GM19397 (cell line): ENCODE measurements around the gene WDR48.
"Not testable (repeated sequence)": the region's sequence is repeated elsewhere in the genome, so short reads cannot be mapped to it uniquely, and the experiment has no call there.

ENCODE experiments used
- ATAC-seq: cut with Tn5 transposase; IDR thresholded peaks from one replicate; pipeline ENCODE4 v1.9.1; 2021; ENCODE audit warnings: mild to moderate bottlenecking, moderate library complexity; ENCODE audit not compliant: unreplicated experiment

The WDR48 gene

DNA sequence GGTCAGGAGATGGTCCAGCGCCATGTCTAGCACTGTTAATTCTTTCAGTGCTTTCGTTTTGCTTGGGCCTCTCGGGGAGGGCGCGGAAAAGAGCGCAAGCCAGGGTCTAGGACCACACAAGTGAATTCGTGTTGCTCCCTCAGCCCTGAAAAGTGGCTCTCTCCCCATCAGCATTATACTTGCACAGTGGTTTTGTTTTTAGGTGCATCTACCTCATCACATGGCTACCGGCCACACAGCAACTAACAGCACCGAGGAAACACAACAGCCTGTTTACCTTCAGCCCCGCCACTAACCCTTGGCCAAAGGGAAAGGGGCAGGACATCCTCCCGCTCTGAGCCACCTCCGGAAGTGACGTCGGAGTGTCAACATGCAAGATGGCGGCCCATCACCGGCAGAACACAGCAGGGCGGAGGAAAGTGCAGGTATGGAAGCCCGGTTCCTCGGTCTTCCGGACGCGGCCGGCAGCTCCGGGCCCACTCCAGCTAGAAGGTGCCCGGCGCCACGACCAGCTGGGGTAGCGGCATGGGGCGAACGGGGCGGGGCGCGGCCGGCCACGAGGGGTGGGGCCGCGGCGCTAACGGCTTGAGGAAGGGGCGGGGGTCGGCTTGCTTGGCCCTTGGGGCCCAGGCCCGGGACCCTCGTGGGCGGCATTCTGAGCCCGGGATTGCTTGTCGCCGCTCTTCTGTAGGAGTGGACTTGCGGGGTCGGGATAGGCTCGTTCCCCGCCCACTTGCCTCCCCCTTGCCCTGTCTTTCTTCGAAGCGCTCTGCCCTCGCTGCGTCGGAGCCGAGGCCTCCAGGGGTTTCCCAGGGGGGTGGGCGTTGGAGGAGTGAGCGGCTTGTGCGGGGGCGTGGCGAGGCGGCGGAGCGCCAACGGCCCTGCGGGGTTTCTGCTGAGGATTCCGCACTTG is at the start of gene WDR48, which contains the start of gene SCN11A:
WDR48 (plus strand) TSS at position 368 of the 913 bp plus-strand sequence; CDS start at position 378, 10 bp downstream.
SCN11A (minus strand) TSS at position 296 of the 913 bp plus-strand sequence. CDS start 101,582 bp downstream, outside the sequence.
- peak; percentile 99 for ATAC-seq

DNA sequence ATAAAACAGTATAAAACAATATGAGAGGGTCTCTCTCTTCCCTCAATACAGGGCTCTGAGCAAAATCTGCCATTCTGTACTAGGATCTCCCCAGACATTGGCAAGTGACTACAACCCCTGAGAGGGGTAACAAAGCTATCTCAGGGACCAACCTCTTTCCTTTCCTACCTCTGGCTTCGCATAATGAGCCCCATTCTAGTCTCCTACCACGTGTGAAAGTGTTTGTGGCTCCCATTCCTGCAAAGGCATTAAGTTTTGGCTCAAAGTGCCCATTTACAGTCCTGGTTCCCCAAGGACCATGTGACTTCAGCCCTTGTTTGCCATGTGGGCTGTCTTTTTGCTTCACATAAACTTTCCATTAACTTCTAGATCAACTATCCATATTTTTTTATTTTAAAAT is 46.5 kb upstream of the WDR48 start:
- no peak for ATAC-seq

DNA sequence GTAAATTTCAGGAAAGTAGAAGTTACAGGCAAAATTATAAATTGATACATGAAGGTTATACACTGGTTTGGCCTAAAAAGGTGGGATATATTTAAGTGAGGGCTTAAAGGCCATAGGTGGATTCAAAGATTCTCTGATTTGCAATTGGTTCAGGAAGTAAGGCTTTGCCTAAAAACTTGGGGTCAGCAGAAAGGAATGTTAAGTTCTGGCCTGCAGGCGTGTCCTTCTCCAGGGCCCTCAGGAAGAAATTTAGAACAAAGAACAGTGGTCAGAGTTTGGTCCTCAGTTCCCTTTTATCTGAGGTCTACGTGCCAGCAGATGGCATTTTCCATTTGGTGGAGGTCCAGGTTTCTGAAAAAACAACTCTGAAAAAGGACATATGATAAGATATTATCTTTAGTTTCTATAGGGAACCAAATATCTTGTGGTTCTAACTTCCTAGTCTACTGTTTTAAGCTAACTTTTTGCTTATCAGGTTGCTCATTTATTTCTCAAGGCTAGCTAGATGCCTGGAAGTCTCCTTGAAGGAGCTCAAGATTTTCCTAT is 40.6 kb upstream of the WDR48 start:
- no peak for ATAC-seq

DNA sequence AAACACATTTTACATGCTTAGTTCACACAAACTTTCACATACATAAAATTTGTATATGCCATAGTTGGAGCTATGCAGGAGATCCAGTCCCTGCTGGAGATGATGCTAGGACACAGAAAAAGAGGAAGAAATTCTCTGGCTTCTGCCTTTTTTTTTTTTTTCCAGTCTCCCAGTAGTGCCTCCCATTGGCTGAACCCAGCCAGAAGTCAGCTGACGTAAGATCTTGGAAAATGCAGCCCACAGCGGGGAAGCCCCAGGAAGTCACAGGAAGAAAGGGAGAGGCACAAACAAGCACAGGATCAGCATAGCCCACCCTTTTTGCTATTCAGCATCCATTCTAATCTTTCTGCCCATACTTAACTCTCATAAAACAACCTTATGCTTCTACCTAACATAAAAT is 38.5 kb upstream of the WDR48 start:
- no peak for ATAC-seq

DNA sequence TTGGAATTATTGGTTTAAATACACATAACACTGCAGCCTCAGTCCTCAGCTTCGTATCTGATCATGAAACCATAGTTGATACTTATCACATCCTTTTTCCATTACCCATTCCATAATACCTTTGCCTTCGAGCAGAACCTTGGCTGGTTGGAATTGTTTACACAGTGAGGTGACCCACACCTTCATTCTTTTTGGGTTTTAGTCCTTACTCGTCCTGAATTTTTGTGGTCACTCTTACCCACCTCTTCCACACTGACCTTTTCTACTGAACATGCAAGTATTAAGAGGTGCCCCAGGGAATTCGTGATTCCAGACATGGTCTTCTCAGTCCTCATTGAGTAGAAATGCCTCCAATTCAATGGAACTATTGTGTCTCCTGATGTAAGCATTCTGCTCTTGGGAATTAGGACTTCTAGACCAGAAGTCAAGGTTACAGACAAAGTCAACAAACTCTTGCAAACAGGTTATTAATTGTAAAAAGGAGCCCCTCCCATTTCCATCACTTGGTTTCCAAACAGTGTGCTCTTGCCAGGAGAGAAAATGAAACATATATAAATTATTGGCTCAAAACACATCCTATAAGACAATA is 37.8 kb upstream of the WDR48 start:
- no peak for ATAC-seq

DNA sequence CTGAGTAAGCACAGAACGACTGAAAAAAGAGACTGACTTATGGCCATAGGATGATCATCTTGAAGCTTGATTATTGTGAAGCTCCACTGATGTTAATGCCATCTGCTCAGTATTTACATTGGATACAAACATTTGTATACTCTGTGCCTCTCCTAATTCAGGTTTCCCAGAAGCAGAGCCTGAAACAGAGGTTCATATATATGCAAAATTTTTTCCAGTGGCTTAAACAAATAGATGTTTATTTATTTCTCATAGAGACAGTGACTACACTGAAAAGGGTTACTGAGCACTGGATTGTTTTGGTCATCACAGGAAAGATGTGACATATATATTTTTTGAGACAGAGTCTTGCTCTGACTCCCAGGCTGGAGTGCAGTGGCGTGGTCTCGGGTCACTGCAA is 36.4 kb upstream of the WDR48 start:
- ATAC-seq = no peak

DNA sequence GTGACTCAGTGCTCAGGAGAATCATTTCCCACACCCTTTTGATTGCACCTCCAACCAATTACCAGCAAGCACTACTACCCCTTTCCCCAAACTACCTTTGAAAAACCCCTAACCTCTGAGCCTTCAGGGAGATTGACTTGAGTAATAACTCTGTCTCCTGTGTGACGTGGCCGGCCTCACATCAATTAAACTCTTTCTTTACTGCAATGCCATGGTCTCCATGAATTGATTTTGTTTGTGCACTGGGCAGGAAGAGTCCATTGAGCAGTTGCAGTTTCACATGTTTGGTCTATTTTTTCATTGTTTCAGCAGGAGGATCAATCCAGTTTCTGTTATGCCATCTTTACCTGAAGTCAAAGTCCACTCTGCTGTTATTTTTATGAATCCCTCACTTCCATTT is 32.5 kb upstream of the WDR48 start:
- ATAC-seq = no peak

DNA sequence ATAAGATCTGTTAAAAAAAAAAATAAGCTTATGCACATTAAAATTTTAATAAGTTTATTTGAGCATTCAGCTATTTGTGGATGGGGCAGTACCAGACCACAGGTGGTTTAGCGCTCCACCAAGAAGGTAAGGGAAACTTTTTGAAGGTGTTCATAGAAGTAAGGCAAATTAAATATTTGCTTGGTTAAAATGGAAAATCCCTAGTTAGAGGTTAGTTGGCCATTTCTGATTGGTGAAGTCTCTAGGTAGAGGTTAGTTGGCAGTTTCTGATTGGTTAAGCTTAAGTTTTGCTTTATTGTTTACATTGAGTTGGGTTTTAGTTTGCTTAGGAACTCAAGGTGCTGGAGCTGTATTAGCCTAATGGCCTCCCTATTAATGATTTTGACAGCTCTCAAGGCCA is 30.8 kb upstream of the WDR48 start:
- ATAC-seq = peak; percentile 70

DNA sequence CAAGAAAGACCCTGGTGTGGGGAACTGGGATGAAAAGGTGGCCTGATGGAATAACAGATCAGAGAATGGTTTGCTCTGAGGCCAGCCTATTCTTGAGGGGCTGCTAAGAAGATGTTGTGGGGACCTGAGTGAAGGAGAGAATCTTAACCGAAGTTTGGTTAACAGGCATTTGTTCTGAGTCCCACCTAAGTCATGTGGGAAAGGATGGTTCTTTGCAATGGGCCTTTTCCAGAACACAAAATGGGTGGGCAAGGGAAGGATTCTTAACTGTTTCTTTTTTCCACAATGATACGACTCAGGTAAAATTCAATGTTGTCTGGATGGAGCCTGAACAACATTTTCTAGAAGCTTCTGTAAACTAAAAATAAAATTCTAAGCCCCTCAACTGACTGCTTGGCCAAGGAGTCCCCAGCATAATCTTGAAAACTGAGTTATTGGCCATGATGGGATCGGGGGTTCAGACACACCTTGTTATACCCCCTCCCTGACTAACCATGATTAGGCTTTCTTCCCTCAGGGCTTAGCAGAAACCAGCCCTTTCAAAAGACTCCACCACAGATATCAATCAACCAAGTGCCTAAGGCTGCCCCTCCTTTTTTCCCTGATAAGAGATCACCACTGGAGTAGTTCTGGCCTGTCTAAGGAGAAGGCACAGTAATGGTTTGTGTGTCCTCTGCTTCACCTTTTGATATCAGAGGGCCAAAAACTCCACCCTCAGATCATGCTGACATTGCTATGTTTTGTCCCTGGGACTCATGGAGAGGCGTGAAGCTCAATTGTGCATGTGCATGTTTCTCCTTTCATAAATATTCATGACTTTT is 30.1 kb upstream of the WDR48 start:
- ATAC-seq = no peak

DNA sequence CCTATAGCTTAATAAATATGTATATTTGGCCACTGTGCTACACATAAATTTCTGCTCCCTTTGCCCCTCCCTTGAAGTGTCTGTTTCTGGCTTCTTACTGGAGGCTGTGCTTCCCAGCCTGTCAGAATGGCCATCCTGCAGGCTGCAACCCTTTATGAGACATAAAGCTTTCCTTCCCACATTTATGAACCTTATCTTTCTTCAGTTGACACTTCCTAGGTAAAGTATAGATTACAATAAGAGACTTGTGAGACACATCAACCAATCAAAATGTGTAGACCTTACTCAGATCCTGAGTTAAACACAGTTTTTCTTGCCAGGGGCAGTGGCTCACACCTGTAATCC is 29.6 kb upstream of the WDR48 start:
- ATAC-seq = no peak

DNA sequence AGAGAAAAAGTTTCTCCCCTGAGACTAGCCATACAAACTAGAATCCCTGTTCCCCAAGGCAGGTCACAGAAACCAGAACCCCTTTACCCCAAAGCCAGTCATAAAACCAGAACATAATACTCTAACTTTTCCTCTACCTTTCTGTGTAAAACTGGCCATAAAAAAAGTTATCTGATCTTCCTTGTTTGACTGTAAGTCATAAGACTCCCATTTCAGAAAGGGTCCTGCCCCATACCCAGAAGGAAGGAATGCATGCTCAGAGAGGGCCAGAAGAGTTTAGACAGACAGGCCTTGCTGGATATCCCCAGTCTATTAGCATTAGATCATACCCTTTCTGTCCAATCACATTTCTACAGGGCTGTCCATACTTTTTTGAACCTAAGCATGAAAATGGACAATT is 27.3 kb upstream of the WDR48 start:
- ATAC-seq = no peak

DNA sequence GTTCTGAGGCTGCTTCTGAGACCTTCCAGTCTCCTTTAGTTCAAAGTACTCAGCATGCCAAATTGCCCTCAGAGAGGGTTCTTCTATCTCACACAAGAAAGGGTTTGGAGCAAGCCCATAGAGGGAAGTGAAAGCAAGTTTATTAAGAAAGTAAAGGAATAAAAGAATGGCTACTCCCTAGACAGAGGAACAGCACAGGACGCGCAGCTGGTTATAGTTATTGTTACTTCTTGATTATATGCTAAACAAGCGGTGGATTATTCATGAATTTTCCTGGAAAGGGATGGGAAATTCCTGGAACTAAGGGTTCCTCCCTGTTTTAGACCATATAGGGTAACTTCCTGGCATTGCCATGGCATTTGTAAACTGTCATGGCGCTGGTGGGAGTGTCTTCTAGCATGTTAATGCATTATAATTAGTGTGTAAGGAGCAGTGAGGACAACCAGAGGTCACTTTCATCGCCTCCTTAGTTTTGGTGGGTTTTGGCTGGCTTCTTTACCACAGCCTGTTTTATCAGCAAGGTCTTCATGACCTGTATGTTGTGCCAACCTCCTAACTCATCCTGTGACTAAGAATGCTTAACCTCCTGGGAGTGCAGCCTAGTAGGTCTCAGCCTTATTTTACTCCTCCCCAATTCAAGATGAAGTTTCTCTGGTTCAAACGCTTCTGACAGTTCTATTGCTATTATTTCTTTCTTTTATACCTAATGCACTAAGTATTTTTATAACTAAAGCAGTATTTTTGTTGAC is 26.4 kb upstream of the WDR48 start:
- ATAC-seq = no peak

DNA sequence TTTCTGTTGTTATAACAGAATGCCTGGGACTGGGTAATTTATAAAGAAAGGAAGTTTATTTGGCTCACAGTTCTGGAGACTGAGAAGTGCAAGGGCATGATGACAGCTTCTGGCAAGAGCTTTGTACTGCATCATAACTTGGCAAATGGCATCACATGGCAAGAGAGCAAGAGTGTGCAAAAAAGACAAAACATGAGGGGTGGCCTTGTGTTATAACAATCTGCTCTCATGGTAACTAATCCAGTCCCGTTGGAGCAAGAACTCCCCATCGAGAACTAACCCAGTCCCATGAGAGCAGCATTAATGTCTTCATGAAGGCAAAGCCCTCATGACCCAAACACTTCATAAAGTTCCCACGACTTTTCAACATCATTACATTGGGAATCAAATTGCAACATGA is 23.3 kb upstream of the WDR48 start:
- no peak for ATAC-seq

DNA sequence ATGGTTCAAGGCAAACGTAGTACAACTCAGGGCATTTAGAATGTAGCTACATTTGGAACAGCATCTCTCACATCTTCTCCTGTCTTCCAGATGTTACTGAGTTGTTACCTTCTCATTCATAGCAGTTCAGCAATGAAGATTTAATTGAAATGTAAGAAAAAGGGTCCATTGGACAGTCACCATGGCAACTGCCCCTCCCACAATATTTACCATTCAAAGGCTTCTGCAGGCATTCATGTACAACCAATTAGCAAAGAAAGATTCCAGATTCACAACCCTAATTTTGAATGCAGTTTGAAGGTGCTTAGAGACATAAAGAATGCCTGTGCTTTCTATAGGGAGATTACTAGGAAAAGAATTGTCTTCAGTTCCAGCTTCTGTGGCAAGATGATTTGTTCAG is 22.3 kb upstream of the WDR48 start:
- no peak for ATAC-seq

DNA sequence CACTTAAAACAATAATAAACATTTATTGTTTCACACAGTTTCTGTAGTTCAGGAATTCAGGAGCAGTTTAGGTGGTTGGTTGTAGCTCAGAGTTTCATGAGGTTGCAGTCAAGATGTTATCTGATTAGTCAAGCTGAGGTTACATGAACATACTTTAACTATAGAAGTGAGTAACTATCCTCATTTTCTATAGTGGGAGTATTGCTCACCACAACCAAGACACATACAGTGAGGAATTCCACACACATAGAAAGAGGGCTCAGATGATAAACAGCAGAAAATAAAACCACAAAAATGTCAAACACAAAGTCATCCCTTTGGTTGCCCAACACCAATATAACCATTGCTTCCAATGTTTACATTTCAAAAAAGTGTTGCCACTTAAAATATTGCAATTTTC is 13.7 kb upstream of the WDR48 start:
- no peak for ATAC-seq

DNA sequence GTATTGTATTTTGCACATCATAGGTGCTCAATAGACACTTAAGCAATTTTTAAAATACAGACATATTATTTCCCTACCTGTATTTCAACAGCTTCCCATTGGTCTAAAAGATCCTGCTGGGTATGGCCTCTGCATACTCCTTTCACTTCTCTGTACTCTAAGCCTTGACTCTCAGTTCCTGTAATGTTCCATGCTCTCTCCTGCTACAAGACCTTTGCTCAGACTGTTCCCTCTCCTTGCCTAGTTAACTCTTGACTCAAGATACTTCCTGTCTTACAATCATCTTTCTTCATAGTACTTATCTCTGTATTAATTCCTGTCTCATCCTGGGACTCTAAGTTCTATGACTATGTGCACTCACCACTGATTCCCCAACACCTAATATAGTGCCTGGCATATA is 1.8 kb upstream of the WDR48 start:
- ATAC-seq = no peak

DNA sequence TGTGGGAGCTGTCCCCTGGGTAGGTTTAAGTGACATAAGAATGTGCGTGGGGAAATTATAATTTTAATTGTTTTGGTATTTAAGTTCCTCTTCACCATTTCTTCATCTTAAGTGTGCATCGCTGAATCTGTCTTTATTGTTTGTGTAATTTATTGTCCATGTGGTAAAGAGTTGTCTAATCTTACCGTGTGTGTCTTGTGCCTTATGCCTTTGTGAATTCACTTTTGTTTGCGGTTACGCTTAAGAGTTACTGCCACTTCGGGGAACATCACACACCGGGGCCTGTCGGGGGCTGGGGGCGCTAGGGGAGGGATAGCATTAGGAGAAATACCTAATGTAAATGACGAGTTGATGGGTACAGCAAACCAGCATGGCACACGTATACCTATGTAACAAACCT is 767 bp downstream of the WDR48 start:
- ATAC-seq = no peak

DNA sequence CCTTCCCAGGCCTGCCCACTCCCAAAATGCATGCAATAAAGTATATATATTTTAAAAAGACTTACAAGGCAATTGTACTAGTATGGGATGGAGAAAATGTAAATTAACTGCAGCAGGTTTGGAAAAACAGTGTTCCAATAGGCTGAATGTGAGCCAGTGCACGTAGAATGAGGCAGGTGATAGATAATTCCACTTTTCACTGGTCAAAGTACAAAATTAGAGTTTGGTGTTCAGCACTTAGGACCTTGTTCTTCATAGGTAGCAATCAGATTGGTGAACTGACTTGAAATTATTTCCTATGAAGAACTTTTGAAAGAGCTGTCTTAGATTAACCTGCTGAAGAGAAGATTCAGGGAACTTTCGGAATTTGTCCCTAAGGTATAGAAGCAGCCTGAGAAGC is 1.9 kb downstream of the WDR48 start:
- no peak for ATAC-seq

DNA sequence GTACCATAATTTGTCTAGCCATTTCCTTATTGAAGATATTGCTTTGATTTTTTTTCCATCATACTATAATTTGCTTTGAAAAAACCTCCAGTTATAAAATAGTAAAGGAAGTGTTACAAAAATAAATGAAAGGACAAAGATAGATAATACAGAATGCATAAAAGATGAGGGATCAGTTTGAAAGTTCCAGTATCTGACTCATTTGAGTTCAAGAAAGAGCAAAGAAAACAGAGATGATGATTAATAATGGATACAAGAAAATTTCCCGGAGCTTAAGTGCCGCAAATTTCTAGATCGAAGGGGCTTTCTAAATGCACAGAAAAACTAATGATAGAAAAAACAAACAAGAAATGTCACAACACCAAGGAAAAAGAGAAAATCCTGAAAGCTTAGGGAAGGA is 4.3 kb downstream of the WDR48 start:
- no peak for ATAC-seq

DNA sequence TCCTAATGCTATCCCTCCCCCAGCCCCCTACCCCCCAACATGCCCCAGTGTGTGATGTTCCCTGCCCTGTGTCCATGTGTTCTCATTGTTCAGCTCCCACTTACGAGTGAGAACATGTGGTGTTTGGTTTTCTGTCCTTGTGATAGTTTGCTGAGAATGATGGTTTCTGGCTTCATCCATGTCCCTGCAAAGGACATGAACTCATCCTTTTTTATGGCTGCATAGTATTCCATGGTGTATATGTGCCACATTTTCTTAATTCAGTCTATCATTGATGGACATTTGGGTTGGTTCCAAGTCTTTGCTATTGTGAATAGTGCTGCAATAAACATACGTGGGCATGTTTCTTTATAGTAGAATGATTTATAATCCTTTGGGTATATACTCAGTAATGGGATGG is 9.4 kb downstream of the WDR48 start:
- not testable (repeated sequence) for ATAC-seq

DNA sequence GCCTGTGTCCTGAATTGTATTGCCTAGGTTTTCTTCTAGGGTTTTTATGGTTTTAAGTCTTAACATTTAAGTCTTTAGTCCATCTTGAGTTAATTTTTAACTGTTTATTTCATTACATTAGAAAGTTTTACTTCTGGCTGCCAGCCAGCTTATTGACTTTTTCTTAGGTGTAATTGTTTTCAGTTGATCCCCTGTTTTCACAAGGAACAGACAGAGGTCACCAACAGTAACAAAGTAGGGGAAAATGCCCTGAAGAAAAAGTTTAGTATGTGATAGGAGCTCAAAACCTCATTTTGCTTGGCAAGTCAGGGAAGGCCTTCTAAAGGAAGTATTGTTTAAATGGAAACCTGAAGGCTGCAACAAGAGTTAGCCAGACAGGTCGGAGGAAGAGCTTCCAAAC is 10.4 kb downstream of the WDR48 start:
- no peak for ATAC-seq
